Measurements from ENCODE around the gene ZNF678.

Gene ZNF678

GRCh38 chr1:227563324-227564201, at the start of gene ZNF678:
Gene ZNF678 (plus strand): TSS chr1:227563556. CDS start chr1:227650992, 87,436 bp downstream.
- DNase-seq (ENCODE audit: extremely low read depth, low read depth), result peak; percentile 92
- TF ChIP-seq CTCF (IDR thresholded peaks at IDR 0.05; ENCODE audit: low read depth, low read length, missing control alignments), result no peak
- peak within 1 kb of the TSS; percentile 79 for H3K4me3 ChIP-seq (replicated peaks; ENCODE audit: low read depth, low read length)

- DNase-seq (ENCODE audit: extremely low read depth, low read depth), result no peak
- TF ChIP-seq CTCF (IDR thresholded peaks at IDR 0.05; ENCODE audit: low read depth, low read length, missing control alignments), result no peak
- H3K4me3 ChIP-seq (replicated peaks; ENCODE audit: low read depth, low read length), result no peak overlapping the region
Observed at GRCh38 chr1:227518876-227519275, 44.5 kb upstream of the ZNF678 start.

GRCh38 chr1:227521782-227522181, 41.6 kb upstream of the ZNF678 start:
- DNase-seq (ENCODE audit: extremely low read depth, low read depth), result no peak
- TF ChIP-seq CTCF (IDR thresholded peaks at IDR 0.05; ENCODE audit: low read depth, low read length, missing control alignments), result no peak

GRCh38 chr1:227526524-227526923, 36.8 kb upstream of the ZNF678 start:
- DNase-seq (ENCODE audit: extremely low read depth, low read depth), result no peak
- no peak for TF ChIP-seq CTCF (IDR thresholded peaks at IDR 0.05; ENCODE audit: low read depth, low read length, missing control alignments)
- no peak overlapping the region for H3K4me3 ChIP-seq (replicated peaks; ENCODE audit: low read depth, low read length)

More at GRCh38 chr1:227521782-227522181, 41.6 kb upstream of the ZNF678 start:
- H3K4me3 ChIP-seq (replicated peaks; ENCODE audit: low read depth, low read length), result no peak overlapping the region

- TF ChIP-seq CTCF (IDR thresholded peaks at IDR 0.05; ENCODE audit: low read depth, low read length, missing control alignments), result no peak
- no peak for DNase-seq (ENCODE audit: extremely low read depth, low read depth)
- H3K4me3 ChIP-seq (replicated peaks; ENCODE audit: low read depth, low read length), result no peak overlapping the region
Observed at GRCh38 chr1:227532019-227532619, 31.2 kb upstream of the ZNF678 start.

GRCh38 chr1:227540170-227541098, 22.9 kb upstream of the ZNF678 start:
- no peak for DNase-seq (ENCODE audit: extremely low read depth, low read depth)
- no peak for TF ChIP-seq CTCF (IDR thresholded peaks at IDR 0.05; ENCODE audit: low read depth, low read length, missing control alignments)
- H3K4me3 ChIP-seq (replicated peaks; ENCODE audit: low read depth, low read length), result no peak overlapping the region
